Measurements from ENCODE around the gene RDH14. TPM values are rescaled to one million over a fixed set of nuclear protein-coding genes. Genes with fewer than 3 reads are reported as not detected.

Gene RDH14
- total and polyA plus RNA-seq, 10 of the 15 experiments (the other 5 are each of a cell fraction or from before 2014, with no cell fraction given): 15.5 to 33.4 (median 22.8) TPM

- Histone ChIP-seq H3K27ac (ENCODE audit: control insufficient read depth, insufficient read depth) (no peak overlapping the region), H3K36me3 (ENCODE audit: control insufficient read depth in 2 of 2, insufficient read depth in 2 of 2, low read length in 1 of 2) (no peaks in the 10 kb centered on the region), H4K20me1 (ENCODE audit: control insufficient read depth, insufficient read depth) (no peaks in the 10 kb centered on the region; the same call in 1 of the 2 replicates), H3K4me1 (ENCODE audit: control insufficient read depth, insufficient read depth, low read length) (no peaks in the 10 kb centered on the region), H3K4me2 (ENCODE audit: control insufficient read depth, insufficient read depth) (no peak overlapping the region), H2AFZ (ENCODE audit: control insufficient read depth, low read depth, low read length) (no peak overlapping the region), H3K79me2 (ENCODE audit: control insufficient read depth, insufficient read depth, low read length) (no peaks in the 10 kb centered on the region), H3K4me3 (no peak overlapping the region), H3K9me3 (replicated peaks; ENCODE audit: control insufficient read depth, insufficient read depth, low read length) (no peaks in the 10 kb centered on the region), H3K9ac (ENCODE audit: control insufficient read depth, insufficient read depth, low read length) (no peak overlapping the region), H3K27me3 (replicated peaks in 1 of 2; ENCODE audit: control insufficient read depth in 2 of 2, insufficient read depth in 2 of 2, low read length in 1 of 2) (peaks cover 0 to 2% of the 10 kb centered on the region in 2 experiments; a peak in 3 of 4 replicates)
- POLR2A ChIA-PET: no interaction called here
- BruUV-seq (replicated peaks): no TSS peak
- intact Hi-C loops (cut with micrococcal nuclease; ENCODE audit: unreplicated experiment): no loop called here
- in situ Hi-C loops (cut with MboI): loop anchor here (10.0 kb wide), 1 partner anchor 837 kb away; no protein-coding TSS in a partner anchor
- RAD21 ChIA-PET (ENCODE audit: unreplicated experiment): no interaction called here
- TF ChIP-seq BRCA1 (IDR thresholded peaks at IDR 0.05; ENCODE audit: low read depth, low read length): no peak
- no peak for TF ChIP-seq ZSCAN29 (IDR thresholded peaks at IDR 0.05)
- no peak for TF ChIP-seq SUPT20H (IDR thresholded peaks at IDR 0.05; ENCODE audit: borderline replicate concordance, control insufficient read depth, low read depth, low read length)
- no peak for TF ChIP-seq PAX8 (IDR thresholded peaks at IDR 0.05)
- no peak for TF ChIP-seq EED (IDR thresholded peaks at IDR 0.05; ENCODE audit: low read depth)
- TF ChIP-seq, protein P1, sequence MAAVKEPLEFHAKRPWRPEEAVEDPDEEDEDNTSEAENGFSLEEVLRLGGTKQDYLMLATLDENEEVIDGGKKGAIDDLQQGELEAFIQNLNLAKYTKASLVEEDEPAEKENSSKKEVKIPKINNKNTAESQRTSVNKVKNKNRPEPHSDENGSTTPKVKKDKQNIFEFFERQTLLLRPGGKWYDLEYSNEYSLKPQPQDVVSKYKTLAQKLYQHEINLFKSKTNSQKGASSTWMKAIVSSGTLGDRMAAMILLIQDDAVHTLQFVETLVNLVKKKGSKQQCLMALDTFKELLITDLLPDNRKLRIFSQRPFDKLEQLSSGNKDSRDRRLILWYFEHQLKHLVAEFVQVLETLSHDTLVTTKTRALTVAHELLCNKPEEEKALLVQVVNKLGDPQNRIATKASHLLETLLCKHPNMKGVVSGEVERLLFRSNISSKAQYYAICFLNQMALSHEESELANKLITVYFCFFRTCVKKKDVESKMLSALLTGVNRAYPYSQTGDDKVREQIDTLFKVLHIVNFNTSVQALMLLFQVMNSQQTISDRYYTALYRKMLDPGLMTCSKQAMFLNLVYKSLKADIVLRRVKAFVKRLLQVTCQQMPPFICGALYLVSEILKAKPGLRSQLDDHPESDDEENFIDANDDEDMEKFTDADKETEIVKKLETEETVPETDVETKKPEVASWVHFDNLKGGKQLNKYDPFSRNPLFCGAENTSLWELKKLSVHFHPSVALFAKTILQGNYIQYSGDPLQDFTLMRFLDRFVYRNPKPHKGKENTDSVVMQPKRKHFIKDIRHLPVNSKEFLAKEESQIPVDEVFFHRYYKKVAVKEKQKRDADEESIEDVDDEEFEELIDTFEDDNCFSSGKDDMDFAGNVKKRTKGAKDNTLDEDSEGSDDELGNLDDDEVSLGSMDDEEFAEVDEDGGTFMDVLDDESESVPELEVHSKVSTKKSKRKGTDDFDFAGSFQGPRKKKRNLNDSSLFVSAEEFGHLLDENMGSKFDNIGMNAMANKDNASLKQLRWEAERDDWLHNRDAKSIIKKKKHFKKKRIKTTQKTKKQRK (IDR thresholded peaks at IDR 0.05; ENCODE audit: low read depth, low read length): no peak
- TF ChIP-seq PML (IDR thresholded peaks at IDR 0.05; ENCODE audit: low read length): no peak
- FAIRE-seq (no peak), DNase-seq (ENCODE audit: low read depth, low spot score) (no peak), ATAC-seq (no peak)
- WGBS (ENCODE audit: insufficient coverage, insufficient replicate concordance, low lambda C conversion rate, missing lambda C conversion rate): 55% methylated on average over 4 of the region's 4 CpGs
- SMC1A ChIA-PET (ENCODE audit: uncharacterized antibody, unreplicated experiment): no interaction called here
- CTCF ChIA-PET: interaction anchor here (1.1 kb wide), 2 partner anchors 8 to 214 kb away, joined by 3 read pairs; no protein-coding TSS in a partner anchor
Observed at GRCh38 chr2:18527822-18528221, 32.6 kb downstream of the RDH14 start.
